ENCODE data around the gene TMEM187.

Gene TMEM187

GRCh38 chrX:153945956-153946943 is 26.3 kb upstream of the TMEM187 start:
- no peak for DNase-seq (ENCODE audit: low spot score in 2 of 2)
- ATAC-seq = no peak
- H3K27ac Mint-ChIP-seq = peak overlapping the region; percentile 77
- no peak overlapping the region for H3K4me3 Mint-ChIP-seq
- H3K36me3 Mint-ChIP-seq = peaks cover 46% of the 10 kb centered on the region
- peaks cover 21% of the 10 kb centered on the region for H3K4me1 Mint-ChIP-seq
- H3K9me3 Mint-ChIP-seq = no peaks in the 10 kb centered on the region

- peak overlapping the region; percentile 77 for H3K27ac Mint-ChIP-seq
- H3K4me1 Mint-ChIP-seq = peaks cover 21% of the 10 kb centered on the region
- no peaks in the 10 kb centered on the region for H3K9me3 Mint-ChIP-seq
- ATAC-seq = peak; percentile 89
- no peak overlapping the region for H3K4me3 Mint-ChIP-seq
- H3K36me3 Mint-ChIP-seq = peaks cover 56% of the 10 kb centered on the region
- DNase-seq (ENCODE audit: low spot score in 2 of 2) = peak; percentile 58 to 83
Observed at GRCh38 chrX:153947009-153947769, 25.4 kb upstream of the TMEM187 start.

- Mint-ChIP-seq H3K4me1 (peaks cover 21% of the 10 kb centered on the region), H3K36me3 (peaks cover 64% of the 10 kb centered on the region), H3K27ac (peak overlapping the region; percentile 77), H3K9me3 (no peaks in the 10 kb centered on the region), H3K4me3 (no peak overlapping the region)
- DNase-seq (ENCODE audit: low spot score in 2 of 2) (no peak), ATAC-seq (no peak)
Observed at GRCh38 chrX:153948002-153948466, 24.5 kb upstream of the TMEM187 start.

- peak overlapping the region; percentile 77 for H3K27ac Mint-ChIP-seq
- H3K4me3 Mint-ChIP-seq = no peak overlapping the region
- no peaks in the 10 kb centered on the region for H3K9me3 Mint-ChIP-seq
- ATAC-seq (no peak), DNase-seq (ENCODE audit: low spot score in 2 of 2) (no peak)
- peaks cover 21% of the 10 kb centered on the region for H3K4me1 Mint-ChIP-seq
- peaks cover 75% of the 10 kb centered on the region for H3K36me3 Mint-ChIP-seq
Observed at GRCh38 chrX:153948847-153949805, 23.4 kb upstream of the TMEM187 start.

- ATAC-seq (no peak), DNase-seq (ENCODE audit: low spot score in 2 of 2) (no peak)
- H3K4me3 Mint-ChIP-seq = no peak overlapping the region
- no peaks in the 10 kb centered on the region for H3K9me3 Mint-ChIP-seq
- peaks cover 16% of the 10 kb centered on the region for H3K4me1 Mint-ChIP-seq
- H3K27ac Mint-ChIP-seq = peak overlapping the region; percentile 26
- peaks cover 76% of the 10 kb centered on the region for H3K36me3 Mint-ChIP-seq
Observed at GRCh38 chrX:153950127-153950526, 22.4 kb upstream of the TMEM187 start.

- H3K4me3 Mint-ChIP-seq = no peak overlapping the region
- H3K27ac Mint-ChIP-seq = peak overlapping the region; percentile 54
- H3K36me3 Mint-ChIP-seq = peaks cover 93% of the 10 kb centered on the region
- no peak for ATAC-seq
- H3K9me3 Mint-ChIP-seq = no peaks in the 10 kb centered on the region
- no peak for DNase-seq (ENCODE audit: low spot score in 2 of 2)
- peaks cover 16% of the 10 kb centered on the region for H3K4me1 Mint-ChIP-seq
Observed at GRCh38 chrX:153951683-153952372, 20.7 kb upstream of the TMEM187 start.

- no peak overlapping the region for H3K4me3 Mint-ChIP-seq
- peaks cover 12% of the 10 kb centered on the region for H3K4me1 Mint-ChIP-seq
- H3K9me3 Mint-ChIP-seq = no peaks in the 10 kb centered on the region
- peaks cover 88% of the 10 kb centered on the region for H3K36me3 Mint-ChIP-seq
- peak overlapping the region; percentile 54 for H3K27ac Mint-ChIP-seq
- DNase-seq (ENCODE audit: low spot score in 2 of 2) = no peak
- ATAC-seq = no peak
Observed at GRCh38 chrX:153952373-153953026, 20.1 kb upstream of the TMEM187 start.

GRCh38 chrX:153953342-153953830 is 19.2 kb upstream of the TMEM187 start:
- H3K36me3 Mint-ChIP-seq = peaks cover 80% of the 10 kb centered on the region
- no peak overlapping the region for H3K4me3 Mint-ChIP-seq
- H3K27ac Mint-ChIP-seq = peak overlapping the region; percentile 54
- H3K9me3 Mint-ChIP-seq = no peaks in the 10 kb centered on the region
- ATAC-seq (peak; percentile 77), DNase-seq (ENCODE audit: low spot score in 2 of 2) (peak; percentile 72 to 88)
- H3K4me1 Mint-ChIP-seq = peaks cover 6% of the 10 kb centered on the region

- ATAC-seq = no peak
- Mint-ChIP-seq H3K36me3 (peaks cover 77% of the 10 kb centered on the region), H3K9me3 (no peaks in the 10 kb centered on the region), H3K4me1 (no peaks in the 10 kb centered on the region), H3K4me3 (no peak overlapping the region), H3K27ac (no peak overlapping the region)
- DNase-seq (ENCODE audit: low spot score in 2 of 2) = no peak
Observed at GRCh38 chrX:153953892-153954557, 18.5 kb upstream of the TMEM187 start.

GRCh38 chrX:153954558-153955227 is 17.9 kb upstream of the TMEM187 start:
- no peak for DNase-seq (ENCODE audit: low spot score in 2 of 2)
- ATAC-seq = no peak
- no peak overlapping the region for H3K4me3 Mint-ChIP-seq
- H3K36me3 Mint-ChIP-seq = peaks cover 78% of the 10 kb centered on the region
- no peaks in the 10 kb centered on the region for H3K9me3 Mint-ChIP-seq
- peak overlapping the region; percentile 32 for H3K27ac Mint-ChIP-seq
- no peaks in the 10 kb centered on the region for H3K4me1 Mint-ChIP-seq

- H3K36me3 Mint-ChIP-seq = peaks cover 78% of the 10 kb centered on the region
- peak overlapping the region; percentile 32 for H3K27ac Mint-ChIP-seq
- no peak for ATAC-seq
- H3K4me1 Mint-ChIP-seq = no peaks in the 10 kb centered on the region
- H3K9me3 Mint-ChIP-seq = no peaks in the 10 kb centered on the region
- no peak for DNase-seq (ENCODE audit: low spot score in 2 of 2)
- no peak overlapping the region for H3K4me3 Mint-ChIP-seq
Observed at GRCh38 chrX:153955228-153955732, 17.3 kb upstream of the TMEM187 start.

GRCh38 chrX:153956044-153956907 is 16.3 kb upstream of the TMEM187 start:
- Mint-ChIP-seq H3K4me1 (no peaks in the 10 kb centered on the region), H3K4me3 (no peak overlapping the region), H3K9me3 (no peaks in the 10 kb centered on the region), H3K27ac (peak overlapping the region; percentile 32), H3K36me3 (peaks cover 78% of the 10 kb centered on the region)
- ATAC-seq (no peak), DNase-seq (ENCODE audit: low spot score in 2 of 2) (no peak)

All from stimulated activated effector memory CD8-positive, alpha-beta T cell treated with anti-CD3 and anti-CD28 coated beads, Interleukin-12 subunit alpha, Interleukin-12 subunit beta, amount 100 ng/mL, for 72 hours (primary cell).